ENCODE measurements around the gene SFXN5.

GRCh38 chr2:72959554-72959953 is 112.0 kb downstream of the SFXN5 start:
- TF ChIP-seq CTCF (IDR thresholded peaks at IDR 0.05), result no peak
- TF ChIP-seq POLR2A (IDR thresholded peaks at IDR 0.05), result no peak

Data from Peyer's patch (tissue), 4 donors.